Heart left ventricle (tissue), 13 donors: Measurements from ENCODE around the gene NFATC2.
A peak's percentile ranks its signal among the peaks of the same experiment; 100 is the strongest.

Experiments used
- CTCF ChIP-seq, 12 donors: fragments of 200-600 bp; sonication (generic) in 4 of 12; IDR thresholded peaks; one replicate each; pipeline versions ENCODE4 v1.5.0 to v1.8.0; 2018 to 2022; ENCODE audit warnings: antibody characterized with exemption in 12 of 12, mild to moderate bottlenecking in 5 of 12
- POLR2A ChIP-seq, 2 donors: fragments of 450-650 bp; IDR thresholded peaks; one replicate each; pipeline ENCODE4 v1.6.1; 2017; ENCODE audit warnings: antibody characterized with exemption in 2 of 2, mild to moderate bottlenecking in 2 of 2, moderate library complexity in 2 of 2
- donor health status: ischemic (EF 13 %, LVEDD 7.1; RV severe dilation, severe dysfunction).
- donor health status: DM: no; HTN: yes; CAD: no.
- donor health status: DM: no; HTN: no; CAD: no.
- donor health status: ischemic (EF 25% LVEDD 6.9; RV normal size, moderate dysfunction).
- donor health status: ischemic (EF 25% LVEDD 5.7; RV mildly dilated, moderate dysfunction).
- donor health status: ischemic (EF 35%, LVEDD 5.7; RV mildly dilated, moderate dysfunction).
- donor health status: nonischemic (EF 11% LVEDD 7.7; RV severe dilation, severe dysfunction).
- donor health status: DM: yes; HTN: yes; CAD: no.
- donor health status: PGD.
- donor health status: ischemic (EF 29% LVEDD 5.4; RV normal size, mild dysfunction).
- donor health status: nonischemic (EF 23%, LVEDD 6.1; RV moderate dilation, normal function).

GRCh38 chr20:51562332-51563173, 20.0 kb upstream of the NFATC2 start:
- TF ChIP-seq CTCF (IDR thresholded peaks at IDR 0.05), result peak in 7 of 12 donors; percentile 4 to 54 (median 22)
- no peak for TF ChIP-seq POLR2A (IDR thresholded peaks at IDR 0.05)
